SW 1271 (cell line): ENCODE results near the gene PCP2.
A peak's percentile ranks its signal among the peaks of the same experiment; 100 is the strongest.

ENCODE experiments used
- DNase-seq, 2 experiments: peaks; one replicate each; lab custom pipeline; 2025; lab: John Stamatoyannopoulos, UW

The PCP2 gene

DNA sequence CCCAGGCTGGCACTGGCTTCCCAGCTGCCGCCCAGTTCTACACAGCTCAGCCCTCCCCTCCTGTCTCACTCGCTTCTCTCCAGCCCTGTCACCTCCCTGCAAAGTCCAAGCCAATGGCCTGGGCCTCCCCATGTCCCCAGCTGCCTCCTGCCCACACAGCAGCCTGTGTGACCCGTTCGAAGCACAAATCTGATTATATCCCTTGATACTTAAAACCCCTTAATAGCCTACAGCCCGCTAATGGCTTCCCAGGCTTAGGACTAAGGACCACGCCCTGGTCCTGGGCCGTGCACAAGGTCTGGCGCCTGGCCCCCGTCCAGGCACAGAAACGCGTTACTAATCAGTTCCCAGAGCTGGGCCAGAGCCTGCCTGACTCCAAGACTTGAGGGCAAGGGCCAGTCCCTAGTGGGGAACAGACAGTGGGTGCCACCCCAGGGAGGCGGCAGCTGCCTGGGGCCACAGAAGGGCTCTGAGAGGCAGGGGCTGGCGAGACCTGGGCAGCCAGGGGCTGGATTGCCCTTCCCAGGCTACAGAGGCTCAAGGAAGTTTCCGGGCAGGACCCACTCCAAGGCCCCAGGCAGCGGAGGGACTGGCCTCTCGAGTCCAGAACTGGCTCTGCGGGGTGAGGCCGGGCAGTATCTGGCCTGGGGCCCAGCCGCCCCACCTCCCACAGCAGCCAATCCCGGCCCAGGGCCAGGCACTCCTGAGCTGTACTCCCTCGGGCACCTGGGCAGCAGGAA is 14.6 kb downstream of the PCP2 start:
- no peak for DNase-seq

DNA sequence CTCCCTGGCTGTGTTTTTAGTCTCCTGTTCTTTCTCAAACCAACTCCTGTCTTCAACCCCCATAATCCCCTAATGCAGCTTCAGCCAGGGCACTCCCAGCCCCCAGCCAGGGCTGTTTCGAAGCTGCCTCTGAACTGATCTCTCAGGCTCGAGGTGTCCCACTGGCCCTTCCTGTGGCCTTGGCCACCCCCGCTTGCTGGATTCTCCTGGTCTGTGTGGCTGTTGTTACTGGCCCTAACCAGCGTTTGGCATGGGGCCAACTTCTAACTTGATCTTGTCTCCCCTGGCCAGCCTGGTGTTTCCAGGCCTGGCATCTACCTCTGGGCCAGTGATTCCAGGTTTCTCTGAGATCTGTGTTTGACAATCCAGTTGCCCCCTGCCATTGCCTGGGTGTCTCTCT is 15.2 kb downstream of the PCP2 start:
- DNase-seq = no peak

DNA sequence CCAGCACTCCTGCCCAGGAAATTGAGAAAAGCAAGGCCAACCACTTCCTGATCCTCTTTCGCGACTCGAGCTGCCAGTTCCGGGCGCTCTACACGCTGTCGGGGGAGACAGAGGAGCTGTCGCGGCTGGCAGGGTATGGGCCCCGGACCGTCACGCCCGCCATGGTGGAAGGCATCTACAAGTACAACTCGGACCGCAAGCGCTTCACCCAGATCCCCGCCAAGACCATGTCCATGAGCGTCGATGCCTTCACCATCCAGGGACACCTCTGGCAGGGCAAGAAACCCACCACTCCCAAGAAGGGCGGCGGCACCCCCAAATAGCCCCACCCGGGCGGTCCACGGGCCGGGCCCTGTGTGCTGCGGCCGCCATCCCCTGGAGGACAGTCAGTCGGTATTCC is 15.8 kb downstream of the PCP2 start:
- DNase-seq = no peak

DNA sequence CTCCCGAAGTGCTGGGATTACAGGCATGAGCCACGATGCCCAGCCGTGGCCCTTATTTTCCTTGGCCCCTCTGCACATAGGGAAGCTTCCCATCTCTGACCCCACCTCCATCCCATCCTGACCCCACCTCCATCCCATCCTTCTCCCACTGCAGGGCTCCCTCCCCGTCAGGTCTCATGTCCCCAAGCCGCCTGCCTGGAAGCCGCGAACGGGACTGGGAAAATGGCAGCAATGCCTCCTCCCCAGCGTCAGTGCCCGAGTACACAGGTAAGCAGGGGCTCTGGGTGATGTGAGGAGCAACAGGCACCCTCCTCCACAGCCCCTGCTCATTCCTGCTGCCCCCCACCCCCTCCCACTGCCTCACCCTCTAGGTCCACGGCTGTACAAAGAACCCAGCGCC is 16.3 kb downstream of the PCP2 start:
- DNase-seq = no peak

DNA sequence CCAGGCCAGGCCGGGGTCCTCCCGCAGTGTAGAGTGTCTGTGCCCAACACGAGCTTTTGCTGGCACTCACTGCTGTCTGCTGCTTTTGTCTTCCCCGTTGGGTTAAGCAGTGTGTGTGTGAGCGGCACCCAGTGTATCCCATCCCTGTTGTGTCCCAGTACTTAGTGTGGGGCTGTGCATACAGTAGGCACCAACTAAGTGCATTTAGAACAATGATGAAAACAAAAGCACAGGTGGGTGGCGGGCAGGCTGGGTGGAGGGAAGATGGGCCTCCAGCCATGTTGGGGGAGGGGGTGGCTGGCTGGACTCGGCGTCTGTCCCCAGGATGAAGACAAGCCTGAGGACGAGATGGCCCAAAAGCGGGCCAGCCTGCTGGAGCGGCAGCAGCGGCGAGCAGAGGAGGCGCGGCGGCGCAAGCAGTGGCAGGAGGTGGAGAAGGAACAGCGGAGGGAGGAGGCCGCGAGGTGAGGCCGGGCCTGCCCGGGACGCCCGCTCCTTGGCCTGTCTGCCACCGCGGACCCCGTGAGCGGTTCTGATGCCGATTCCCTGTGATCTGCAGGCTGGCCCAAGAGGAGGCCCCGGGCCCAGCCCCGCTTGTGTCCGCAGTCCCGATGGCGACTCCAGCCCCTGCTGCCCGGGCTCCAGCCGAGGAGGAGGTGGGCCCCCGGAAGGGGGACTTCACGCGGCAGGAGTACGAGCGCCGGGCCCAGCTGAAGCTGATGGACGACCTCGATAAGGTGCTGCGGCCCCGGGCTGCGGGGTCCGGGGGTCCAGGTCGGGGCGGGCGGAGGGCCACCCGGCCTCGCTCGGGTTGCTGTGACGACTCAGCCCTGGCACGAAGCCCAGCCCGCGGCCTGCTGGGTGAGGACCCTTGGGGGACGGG is 18.4 kb downstream of the PCP2 start:
- no peak for DNase-seq

DNA sequence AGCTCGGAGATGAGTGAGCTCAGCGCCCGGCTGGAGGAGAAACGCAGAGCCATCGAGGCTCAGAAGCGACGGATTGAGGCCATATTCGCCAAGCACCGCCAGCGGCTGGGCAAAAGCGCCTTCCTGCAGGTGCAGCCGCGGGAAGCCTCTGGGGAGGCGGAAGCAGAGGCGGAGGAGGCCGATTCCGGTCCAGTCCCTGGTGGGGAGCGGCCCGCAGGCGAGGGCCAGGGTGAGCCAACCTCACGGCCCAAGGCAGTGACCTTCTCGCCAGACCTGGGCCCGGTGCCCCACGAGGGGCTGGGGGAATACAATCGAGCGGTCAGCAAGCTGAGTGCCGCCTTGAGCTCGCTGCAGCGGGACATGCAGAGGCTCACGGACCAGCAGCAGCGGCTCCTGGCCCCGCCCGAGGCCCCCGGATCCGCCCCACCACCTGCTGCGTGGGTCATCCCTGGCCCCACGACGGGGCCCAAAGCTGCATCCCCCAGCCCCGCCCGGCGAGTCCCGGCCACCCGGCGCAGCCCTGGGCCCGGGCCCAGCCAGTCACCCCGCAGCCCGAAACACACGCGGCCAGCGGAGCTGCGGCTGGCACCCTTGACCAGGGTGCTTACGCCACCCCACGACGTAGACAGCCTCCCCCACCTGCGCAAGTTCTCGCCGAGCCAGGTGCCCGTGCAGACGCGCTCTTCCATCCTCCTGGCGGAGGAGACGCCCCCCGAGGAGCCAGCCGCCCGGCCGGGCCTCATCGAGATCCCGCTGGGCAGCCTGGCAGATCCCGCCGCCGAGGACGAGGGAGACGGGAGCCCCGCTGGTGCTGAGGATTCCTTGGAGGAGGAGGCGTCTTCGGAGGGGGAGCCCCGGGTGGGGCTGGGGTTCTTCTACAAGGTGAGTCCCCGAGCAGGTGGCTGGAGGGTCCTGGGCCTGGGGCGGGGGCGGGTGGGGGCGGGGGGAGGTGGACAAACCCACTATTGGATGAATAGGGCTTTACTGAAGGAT is 20.9 kb downstream of the PCP2 start:
- DNase-seq = no peak

DNA sequence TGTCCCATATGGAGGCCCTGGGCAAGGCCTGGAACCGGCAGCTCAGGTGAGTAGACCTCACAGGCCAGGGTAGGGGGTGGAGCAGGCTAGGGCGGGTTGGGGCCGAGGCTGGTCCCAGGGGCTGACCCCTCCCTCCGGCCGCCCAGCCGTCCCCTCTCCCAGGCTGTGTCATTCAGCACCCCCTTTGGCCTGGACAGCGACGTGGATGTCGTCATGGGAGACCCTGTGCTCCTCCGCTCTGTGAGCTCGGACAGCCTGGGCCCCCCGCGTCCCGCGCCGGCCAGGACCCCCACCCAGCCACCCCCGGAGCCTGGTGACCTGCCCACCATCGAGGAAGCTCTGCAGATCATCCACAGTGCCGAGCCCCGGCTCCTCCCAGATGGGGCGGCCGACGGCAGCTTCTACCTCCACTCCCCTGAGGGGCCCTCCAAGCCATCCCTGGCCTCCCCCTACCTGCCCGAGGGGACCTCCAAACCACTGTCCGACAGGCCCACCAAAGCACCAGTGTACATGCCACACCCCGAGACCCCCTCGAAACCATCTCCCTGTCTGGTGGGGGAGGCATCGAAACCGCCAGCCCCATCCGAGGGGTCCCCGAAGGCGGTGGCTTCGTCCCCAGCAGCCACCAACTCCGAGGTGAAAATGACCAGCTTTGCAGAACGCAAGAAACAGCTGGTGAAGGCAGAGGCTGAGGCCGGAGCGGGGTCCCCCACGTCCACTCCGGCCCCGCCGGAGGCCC is 21.8 kb downstream of the PCP2 start:
- no peak for DNase-seq

DNA sequence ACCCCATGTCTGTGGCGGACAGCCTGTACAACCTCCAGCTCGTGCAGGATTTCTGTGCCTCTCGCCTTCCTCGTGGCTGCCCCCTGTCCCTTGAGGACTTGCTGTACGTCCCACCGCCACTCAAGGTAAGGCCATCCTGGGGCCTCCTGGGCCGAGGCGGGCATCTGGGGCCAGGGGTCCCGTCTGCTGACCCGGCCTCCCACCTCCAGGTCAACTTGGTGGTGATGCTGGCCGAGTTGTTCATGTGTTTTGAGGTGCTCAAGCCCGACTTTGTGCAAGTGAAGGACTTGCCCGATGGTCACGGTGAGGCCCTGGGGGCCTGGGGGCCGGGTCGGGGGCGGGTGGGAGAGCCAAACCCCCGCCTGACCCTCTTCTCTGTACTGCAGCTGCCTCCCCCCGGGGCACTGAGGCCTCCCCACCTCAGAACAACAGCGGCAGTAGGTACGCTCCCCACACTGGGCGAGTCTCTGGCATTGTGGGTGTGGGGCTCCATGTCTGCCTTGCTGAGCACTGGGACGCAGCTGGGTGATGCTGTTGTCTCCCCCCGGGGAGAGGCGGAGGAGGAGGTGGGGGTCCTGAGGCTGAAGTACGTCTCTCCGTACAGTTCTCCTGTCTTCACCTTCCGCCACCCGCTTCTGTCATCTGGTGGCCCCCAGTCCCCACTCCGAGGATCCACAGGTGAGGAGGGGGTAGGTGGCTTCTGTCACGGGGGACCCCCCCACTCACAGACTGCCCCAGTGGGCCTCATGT is 22.9 kb downstream of the PCP2 start:
- no peak for DNase-seq

DNA sequence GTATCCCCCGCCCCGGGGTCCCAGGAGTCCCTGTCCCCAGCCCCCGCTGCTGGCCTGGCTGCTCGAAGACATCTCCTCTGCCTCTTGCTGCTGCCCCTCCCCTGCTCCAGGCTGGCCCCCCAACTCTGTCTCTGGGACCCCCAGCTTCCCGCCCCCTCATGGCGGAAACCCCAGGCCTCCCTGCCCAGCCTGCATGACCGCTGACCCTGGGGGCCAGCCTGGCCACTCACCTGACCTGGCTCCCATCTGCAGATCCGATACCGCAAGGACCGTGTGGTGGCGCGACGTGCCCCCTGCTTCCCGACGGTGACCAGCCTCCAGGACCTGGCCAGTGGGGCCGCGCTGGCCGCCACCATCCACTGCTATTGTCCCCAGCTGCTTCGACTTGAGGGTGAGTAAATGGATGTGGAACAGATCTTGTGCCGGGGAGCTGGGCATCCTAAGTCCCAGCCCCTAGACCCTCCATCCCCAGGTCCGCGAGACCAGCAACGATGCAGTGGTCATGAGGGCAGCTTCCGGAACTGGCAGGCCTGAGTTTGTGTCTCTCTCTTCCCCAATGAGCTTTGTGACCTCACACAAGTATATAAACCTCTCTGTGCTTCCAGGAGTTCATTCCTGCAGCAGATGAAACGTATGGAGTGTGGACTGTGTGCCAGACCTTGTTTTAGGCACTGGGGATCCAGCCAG is 25.5 kb downstream of the PCP2 start:
- DNase-seq = no peak

DNA sequence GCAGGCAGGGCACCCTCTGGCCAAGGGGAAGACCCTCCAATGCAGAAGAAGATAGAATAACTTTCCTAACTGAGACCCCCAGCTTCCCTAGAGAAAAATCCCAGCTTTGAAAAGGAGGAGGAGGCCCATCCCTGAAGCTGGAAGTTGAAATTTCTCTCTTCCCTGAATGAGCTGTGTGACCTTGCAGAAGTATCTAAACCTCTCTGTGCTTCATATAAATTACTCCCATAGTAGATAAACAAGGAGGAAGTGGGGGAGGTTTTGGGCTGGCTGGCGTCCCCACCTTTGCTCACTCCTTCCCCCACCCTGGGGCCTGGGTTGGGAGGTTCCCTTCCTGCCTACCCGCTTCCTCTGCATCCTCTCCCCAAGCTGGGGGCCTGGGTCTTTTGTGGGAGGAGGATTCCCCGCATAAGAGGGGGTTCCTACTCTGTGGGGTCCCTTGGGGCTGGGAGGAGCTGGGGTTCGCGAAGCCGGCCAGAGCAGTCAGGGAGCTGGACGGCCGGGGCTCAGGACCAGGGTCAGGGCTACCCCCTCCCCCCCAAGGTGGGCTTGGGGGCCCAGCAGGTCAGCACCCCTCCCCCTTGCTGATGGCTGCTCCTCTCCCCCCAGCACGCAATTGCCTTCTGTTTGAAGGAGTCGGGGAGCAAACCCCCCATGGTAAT is 26.2 kb downstream of the PCP2 start:
- no peak for DNase-seq

DNA sequence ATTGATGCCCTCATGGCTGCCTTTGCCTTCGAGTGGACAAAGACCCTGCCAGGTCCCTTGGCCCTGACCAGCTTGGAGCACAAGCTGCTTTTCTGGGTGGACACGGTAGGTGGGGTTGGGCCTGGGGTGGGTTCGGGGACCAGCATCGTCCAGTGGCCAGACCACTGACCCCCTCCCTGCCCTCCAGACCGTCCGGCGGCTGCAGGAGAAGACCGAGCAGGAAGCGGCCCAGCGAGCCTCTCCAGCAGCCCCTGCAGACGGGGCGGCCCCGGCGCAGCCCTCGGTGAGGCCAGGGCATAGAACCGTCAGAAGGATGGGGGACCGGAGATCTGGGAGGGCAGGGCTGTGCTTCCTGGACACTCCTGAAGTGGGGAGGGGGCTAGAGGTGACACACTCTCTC is 27.2 kb downstream of the PCP2 start:
- no peak for DNase-seq

DNA sequence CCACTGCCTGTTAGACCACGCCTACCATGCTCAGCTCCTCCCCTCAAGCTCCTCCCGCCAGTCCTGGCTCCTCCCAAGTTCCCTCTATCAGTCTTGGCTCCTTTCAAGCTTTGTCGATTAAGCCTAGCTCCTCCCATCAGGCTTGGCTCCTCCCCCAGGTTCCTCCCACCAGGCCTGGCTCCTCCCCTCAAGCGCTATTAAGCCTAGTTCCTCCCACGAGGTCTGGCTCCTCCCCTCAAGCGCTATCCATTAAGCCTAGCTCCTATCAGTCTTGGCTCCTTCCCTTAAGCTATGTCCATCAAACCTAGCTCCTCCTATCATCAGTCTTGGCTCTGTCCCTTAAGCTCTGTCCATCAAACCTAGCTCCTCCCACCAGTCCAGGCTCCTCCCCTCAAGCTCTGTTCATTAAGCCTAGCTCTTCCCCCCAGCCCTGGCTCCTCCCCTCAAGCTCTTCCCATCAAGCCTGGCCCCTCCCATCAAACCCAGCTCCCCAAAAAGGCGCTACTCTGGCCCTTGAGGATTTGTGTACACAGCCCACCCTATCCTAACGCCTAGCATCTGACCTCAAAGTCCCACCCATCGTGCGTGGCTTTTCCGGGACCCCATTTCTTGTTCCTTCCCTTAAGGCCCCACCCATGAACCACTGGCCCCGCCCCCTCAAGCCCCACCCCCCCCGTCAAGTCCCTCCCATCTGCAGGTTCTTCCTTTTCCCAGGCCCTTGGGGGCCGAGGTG is 27.9 kb downstream of the PCP2 start:
- DNase-seq = peak in 1 of 2 experiments; percentile 35

DNA sequence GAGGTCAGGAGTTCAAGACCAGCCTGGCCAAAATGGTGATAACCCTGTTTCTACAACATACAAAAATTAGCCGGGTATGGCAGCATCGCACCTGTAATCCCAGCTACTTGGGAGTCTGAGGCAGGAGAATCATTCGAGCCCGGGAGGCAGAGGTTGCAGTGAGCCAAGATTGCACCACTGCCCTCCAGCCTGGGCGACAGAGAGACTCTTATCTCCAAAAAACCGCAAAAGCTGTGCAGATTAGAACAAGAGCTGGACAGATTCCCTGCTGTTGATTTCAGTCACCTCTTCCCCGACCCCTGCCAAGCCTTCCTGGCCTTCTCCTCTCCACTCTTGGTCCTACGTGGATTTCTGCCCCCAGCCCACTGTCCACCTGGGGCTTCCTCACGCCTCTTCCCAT is 29.6 kb downstream of the PCP2 start:
- no peak for DNase-seq

DNA sequence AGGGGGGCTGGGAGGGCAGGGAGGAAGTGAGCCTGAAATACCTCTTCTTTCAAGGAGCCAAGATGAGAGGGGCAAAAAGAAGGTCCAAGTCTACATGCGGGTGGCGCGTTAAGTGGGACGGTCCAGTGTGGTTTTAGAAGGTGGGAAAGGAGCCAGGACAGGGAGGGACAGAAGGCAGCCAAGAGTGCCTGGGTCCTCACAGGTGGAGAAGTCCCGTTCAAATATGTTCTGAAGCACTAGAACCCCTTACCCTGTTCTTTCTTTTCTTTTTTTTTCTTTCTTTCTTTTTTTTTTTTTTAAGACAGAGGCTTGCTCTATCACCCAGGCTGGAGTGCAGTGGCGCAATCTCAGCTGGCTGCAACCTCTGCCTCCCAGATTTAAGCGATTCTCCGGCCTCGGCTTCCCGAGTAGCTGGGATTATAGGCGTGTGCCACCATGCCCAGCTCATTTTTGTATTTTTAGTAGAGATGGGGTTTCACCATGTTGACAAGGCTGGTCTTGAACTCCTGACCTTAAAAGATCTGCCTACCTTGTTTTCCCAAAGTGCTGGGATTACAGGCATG is 30.5 kb downstream of the PCP2 start:
- DNase-seq = no peak

DNA sequence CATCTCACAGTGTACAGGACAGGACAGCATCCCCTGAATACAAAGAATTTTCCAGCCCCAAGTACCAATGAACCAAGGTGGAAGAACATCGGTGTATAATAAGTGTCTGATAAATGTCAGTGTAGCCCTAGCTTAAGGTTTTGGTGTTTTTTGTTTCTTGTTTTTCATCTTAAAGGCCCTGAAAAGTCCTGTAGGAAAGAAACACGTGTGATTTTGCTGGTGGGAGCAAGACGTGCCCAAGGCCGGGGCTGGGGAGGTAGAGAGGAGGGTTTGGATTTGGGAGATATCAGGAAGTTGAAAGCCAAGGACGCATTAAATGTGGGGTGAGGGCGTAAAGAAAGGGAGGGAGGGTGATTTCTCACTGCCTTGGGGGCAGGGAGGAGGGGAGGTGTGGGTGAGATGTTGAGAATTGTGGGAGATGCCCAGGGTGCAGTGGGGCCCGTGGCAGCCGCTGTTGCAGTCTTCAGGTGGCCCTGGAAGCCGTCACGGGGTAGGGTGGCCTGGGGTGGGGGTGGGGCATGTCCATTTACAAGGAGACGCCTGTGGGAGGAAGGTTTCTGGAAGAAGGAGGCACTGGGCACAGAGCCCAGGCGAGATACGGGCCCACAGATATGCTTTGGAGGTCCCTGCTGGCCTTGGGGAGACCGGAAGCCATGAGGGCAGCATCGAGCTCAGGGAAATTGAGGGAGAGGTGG is 31.1 kb downstream of the PCP2 start:
- DNase-seq = no peak

DNA sequence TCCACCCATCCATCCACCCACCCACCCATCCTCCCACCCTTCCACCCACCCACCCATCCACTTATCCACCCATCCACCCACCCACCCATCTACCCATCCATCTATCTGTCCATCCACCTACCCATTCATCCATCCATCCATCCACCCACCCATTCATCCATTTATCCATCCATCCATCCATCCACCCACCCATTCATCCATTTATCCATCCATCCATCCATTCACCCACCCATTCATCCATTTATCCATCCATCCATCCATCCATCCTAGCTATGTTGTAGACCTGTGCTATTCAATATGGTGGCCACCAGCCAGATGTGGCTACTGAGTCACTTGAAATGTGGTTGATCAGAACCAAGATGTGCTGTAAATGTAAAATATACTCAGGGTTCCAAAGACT is 32.8 kb downstream of the PCP2 start:
- DNase-seq = no peak

DNA sequence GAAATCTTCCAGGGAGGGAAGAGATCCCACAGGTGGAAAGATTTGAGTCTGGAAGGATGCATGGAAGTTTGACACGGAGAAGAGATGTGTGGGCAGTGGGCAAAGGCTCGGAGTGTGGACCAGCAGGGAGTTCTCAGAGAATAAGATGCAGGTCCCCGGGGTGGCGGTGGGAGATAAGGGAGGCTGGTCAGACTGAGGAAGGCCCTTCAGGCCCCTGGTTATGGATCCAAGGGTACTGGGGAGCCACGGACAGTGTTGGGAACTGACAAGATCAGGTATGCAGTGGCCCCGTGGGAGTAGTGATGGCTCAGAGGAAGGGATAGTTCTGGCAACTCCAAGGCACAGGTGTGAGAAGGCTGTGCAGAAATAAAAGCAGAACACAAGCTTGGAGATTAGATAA is 35.3 kb downstream of the PCP2 start:
- DNase-seq = no peak

DNA sequence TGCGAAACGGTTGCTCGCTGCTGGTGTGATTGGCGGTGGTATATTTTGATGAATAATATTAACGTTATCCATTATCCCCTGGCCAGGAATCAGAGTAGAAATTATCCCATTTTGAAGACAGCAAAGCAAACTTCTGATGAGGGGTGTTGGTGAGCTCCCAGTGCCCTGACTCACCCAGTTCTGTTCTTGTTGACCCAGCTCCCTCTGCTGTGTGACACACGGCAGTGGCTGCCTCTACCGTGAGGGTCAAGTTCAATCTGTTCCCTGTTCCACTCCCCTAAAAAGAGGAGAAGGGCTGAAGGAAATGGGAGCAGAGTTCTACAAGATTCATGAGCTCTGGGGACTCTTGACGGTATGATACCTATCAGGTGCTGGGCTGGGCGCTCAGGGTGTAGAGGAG is 35.8 kb downstream of the PCP2 start:
- DNase-seq = no peak
